Stomach (tissue), 9 donors: Measurements from ENCODE around the gene NR2F1-AS1. TPM values are rescaled to one million over a fixed set of nuclear protein-coding genes. Genes with fewer than 3 reads are reported as not detected.

Experiments used
- DNase-seq, 2 donors: peaks; one replicate each; pipeline versions ENCODE4 v3.0.0 to v3.0.0-alpha.2; 2013 to 2019
- H3K27ac ChIP-seq, 5 donors: fragments of 200-600 bp in 4 of 5; sonication (generic) in 4 of 5; one replicate each; pipeline ENCODE4 v1.5.1; 2013 to 2019; ENCODE audit warnings: mild to moderate bottlenecking in 1 of 5, moderate library complexity in 1 of 5
- H3K27me3 ChIP-seq, 3 donors: fragments of 200-600 bp; sonication (generic); one replicate each; pipeline ENCODE4 v1.5.1; 2017 to 2019; ENCODE audit warnings: mixed run types in 1 of 3
- H3K36me3 ChIP-seq, 4 donors: fragments of 200-600 bp; sonication (generic); 1 replicate in 3 of 4; 2 replicates in 1 of 4; pipeline ENCODE4 v1.5.1; 2016 to 2019
- H3K4me1 ChIP-seq, 4 donors: fragments of 200-600 bp; sonication (generic); one replicate each; pipeline ENCODE4 v1.5.1; 2016 to 2019
- H3K4me3 ChIP-seq, 4 donors: fragments of 200-600 bp; sonication (generic) in 3 of 4; one replicate each; pipeline ENCODE4 v1.5.1; 2016 to 2019; ENCODE audit warnings: mild to moderate bottlenecking in 1 of 4
- H3K9me3 ChIP-seq, 4 donors: fragments of 200-600 bp; sonication (generic); one replicate each; pipeline ENCODE4 v1.5.1; 2016 to 2019
- EP300 ChIP-seq: sonication (generic); formaldehyde crosslinking; IDR thresholded peaks from one replicate; pipeline ENCODE4 v1.6.1; 2017; ENCODE audit warnings: antibody characterized with exemption
- POLR2A ChIP-seq, 4 donors: fragments of 450-650 bp; IDR thresholded peaks; one replicate each; pipeline ENCODE4 v1.6.1; 2016; ENCODE audit warnings: antibody characterized with exemption in 4 of 4, control low read depth in 2 of 4, mild to moderate bottlenecking in 1 of 4, moderate library complexity in 1 of 4
- POLR2AphosphoS5 ChIP-seq, 3 donors: sonication (generic); formaldehyde crosslinking; IDR thresholded peaks; one replicate each; pipeline ENCODE4 v1.6.1; 2016; ENCODE audit warnings: antibody characterized with exemption in 3 of 3
- WGBS, 5 donors: extraction: QIAGEN DNeasy Blood & Tissue Kit in 3 of 5; methylation state at CpG; one replicate each; pipeline versions ENCODE4 v1.1.5 to v1.1.7; 2013 to 2018; 5-methylcytosine and 5-hydroxymethylcytosine counted together
- intact Hi-C: fragments of 100-400 bp; cut with DNase I; formaldehyde crosslinking; loops from one replicate; pipeline ENCODE4 v1.15.1; 2023; ENCODE audit warnings: low total_unique reads
- polyA plus RNA-seq, 3 donors: library from polyadenylated mRNA; stranded (reverse); fragments of 200-250 nt; gene quantifications; one replicate each; pipeline ENCODE4 v1.2.3, GENCODE V29; 2013
- total RNA-seq, 5 donors: library from RNA; depleted of rRNA; stranded (reverse); fragments of >200 nt; gene quantifications; one replicate each; pipeline versions ENCODE4 v1.1.0 to v1.2.3, GENCODE V29; 2014 to 2016
- TF ChIP-seq, protein P1 (sequence below), 7 experiments: fragments of 450-650 bp in 4 of 7; fragments of 200-600 bp in 3 of 7; sonication (generic) in 3 of 7; IDR thresholded peaks; one replicate each; pipeline ENCODE4 v1.5.1; 2016 to 2019; ENCODE audit warnings: antibody characterized with exemption in 7 of 7, control low read depth in 2 of 7, mild to moderate bottlenecking in 1 of 7
- donor health status: healthy with polysubstance abuse.
- donor health status: Bipolar disorder and iron deficiency.
- donor health status: healthy.

The NR2F1-AS1 gene
- total and polyA plus RNA-seq, 8 donors = 4.3 to 40.8 (median 14.2) TPM

DNA sequence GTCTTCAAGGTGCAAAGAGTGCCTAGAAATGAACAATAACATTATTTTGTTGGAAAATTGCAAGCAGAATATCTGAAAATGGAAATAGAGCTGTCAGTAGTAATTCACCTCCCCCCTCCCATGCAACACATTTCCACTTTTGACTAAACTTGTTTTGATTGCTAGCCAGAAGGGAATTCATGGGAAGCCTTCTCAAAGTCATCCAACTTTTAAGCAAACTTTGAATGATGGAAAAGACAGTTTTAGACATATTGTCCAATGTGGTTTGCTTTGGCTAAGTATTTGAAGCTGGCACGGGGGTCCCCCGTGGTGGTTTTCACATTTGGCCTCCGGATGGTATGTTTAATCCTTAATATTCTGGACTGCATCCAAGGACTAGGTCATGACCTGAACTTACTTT, 9.5 kb upstream of the NR2F1-AS1 start:
- Histone ChIP-seq H3K27ac (no peak overlapping the region), H3K9me3 (peaks cover 0 to 10% (median 3%) of the 10 kb centered on the region in 4 donors), H3K36me3 (peaks cover 0 to 28% (median 13%) of the 10 kb centered on the region in 4 donors), H3K4me3 (peak overlapping the region in 3 of 4 donors; percentile 59 to 81 (median 64)), H3K27me3 (peaks cover 0 to 85% (median 47%) of the 10 kb centered on the region in 3 donors), H3K4me1 (peaks cover 0 to 45% (median 13%) of the 10 kb centered on the region in 4 donors)
- intact Hi-C loops = no loop called here
- DNase-seq = no peak
- no peak for TF ChIP-seq EP300
- TF ChIP-seq POLR2AphosphoS5 (IDR thresholded peaks at IDR 0.05) = no peak
- no peak for TF ChIP-seq POLR2A (IDR thresholded peaks at IDR 0.05)
- TF ChIP-seq, protein P1, sequence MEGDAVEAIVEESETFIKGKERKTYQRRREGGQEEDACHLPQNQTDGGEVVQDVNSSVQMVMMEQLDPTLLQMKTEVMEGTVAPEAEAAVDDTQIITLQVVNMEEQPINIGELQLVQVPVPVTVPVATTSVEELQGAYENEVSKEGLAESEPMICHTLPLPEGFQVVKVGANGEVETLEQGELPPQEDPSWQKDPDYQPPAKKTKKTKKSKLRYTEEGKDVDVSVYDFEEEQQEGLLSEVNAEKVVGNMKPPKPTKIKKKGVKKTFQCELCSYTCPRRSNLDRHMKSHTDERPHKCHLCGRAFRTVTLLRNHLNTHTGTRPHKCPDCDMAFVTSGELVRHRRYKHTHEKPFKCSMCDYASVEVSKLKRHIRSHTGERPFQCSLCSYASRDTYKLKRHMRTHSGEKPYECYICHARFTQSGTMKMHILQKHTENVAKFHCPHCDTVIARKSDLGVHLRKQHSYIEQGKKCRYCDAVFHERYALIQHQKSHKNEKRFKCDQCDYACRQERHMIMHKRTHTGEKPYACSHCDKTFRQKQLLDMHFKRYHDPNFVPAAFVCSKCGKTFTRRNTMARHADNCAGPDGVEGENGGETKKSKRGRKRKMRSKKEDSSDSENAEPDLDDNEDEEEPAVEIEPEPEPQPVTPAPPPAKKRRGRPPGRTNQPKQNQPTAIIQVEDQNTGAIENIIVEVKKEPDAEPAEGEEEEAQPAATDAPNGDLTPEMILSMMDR (IDR thresholded peaks at IDR 0.05) = no peak
- WGBS, 5 donors = 45 to 65% (median 59%) methylated on average over 3 of the region's 3 CpGs

DNA sequence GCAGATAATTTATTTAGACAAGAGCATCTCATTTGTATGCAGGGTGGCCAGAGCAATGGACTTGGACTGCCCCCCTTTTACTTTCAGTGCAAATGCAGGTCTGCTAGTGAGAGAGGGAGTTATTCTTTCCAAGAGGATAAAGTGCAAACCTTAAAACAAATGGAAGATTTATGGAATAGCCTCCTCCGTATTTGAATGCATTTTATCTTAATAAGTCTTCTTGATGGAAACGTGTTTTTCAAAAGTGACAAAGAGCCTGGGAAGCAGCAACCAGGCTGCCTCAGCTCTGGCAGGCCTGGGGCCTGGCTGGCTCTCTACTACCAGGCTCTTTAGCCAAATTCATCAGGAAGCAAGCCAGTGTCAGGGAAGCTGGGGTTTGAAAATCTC, 8.8 kb upstream of the NR2F1-AS1 start:
- TF ChIP-seq, protein P1 (IDR thresholded peaks at IDR 0.05) = no peak
- TF ChIP-seq POLR2A (IDR thresholded peaks at IDR 0.05) (no peak), POLR2AphosphoS5 (IDR thresholded peaks at IDR 0.05) (no peak), EP300 (no peak)
- H3K36me3 ChIP-seq = peaks cover 0 to 21% (median 10%) of the 10 kb centered on the region in 4 donors
- intact Hi-C loops = no loop called here
- no peak for DNase-seq
- H3K4me1 ChIP-seq = peaks cover 0 to 42% (median 18%) of the 10 kb centered on the region in 4 donors
- H3K27me3 ChIP-seq = peaks cover 0 to 85% (median 45%) of the 10 kb centered on the region in 3 donors
- peak overlapping the region; percentile 52 to 81 (median 62) for H3K4me3 ChIP-seq
- WGBS, 5 donors = 60 to 76% (median 70%) methylated on average over 2 of the region's 2 CpGs
- peaks cover 0 to 10% (median 3%) of the 10 kb centered on the region in 4 donors for H3K9me3 ChIP-seq
- no peak overlapping the region for H3K27ac ChIP-seq

DNA sequence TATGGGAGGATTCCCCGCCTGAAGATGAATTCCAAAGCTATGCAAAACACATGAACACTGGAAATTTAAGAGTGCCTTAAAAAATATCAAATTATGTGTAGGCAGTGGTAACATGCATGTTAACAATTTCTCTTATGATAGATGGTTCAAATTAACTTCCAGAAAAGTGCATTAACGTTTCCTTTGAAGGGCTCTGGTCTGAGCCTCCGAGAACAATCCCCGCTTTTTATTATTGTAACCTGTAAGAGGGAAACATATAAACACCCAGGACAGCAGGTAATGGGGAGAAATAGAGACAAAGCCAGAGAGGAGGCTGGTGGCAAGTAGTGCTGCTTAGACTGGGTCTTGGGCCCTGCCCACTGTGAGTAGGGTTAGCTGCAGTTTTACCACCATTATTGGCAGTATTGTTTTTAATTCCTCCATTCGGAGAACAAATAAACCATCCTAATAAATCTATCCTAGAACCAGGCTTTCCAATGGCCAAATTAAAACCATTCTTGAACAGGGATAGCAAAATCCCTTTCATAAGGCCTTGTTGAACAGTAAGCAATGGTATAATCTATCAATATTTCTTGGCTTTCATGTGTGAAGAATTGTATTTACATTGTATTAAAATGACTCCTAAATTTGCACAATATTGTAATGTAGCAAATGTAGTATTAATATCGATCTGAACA, 8.3 kb upstream of the NR2F1-AS1 start:
- Histone ChIP-seq H3K4me3 (peak overlapping the region; percentile 52 to 81 (median 62)), H3K36me3 (peaks cover 0 to 18% (median 8%) of the 10 kb centered on the region in 4 donors), H3K27me3 (peaks cover 0 to 85% (median 41%) of the 10 kb centered on the region in 3 donors), H3K4me1 (peaks cover 0 to 37% (median 18%) of the 10 kb centered on the region in 4 donors), H3K9me3 (peaks cover 0 to 10% (median 3%) of the 10 kb centered on the region in 4 donors), H3K27ac (peak overlapping the region in 4 of 5 donors; percentile 0 to 63 (median 44))
- TF ChIP-seq EP300 (no peak), POLR2AphosphoS5 (IDR thresholded peaks at IDR 0.05) (no peak), POLR2A (IDR thresholded peaks at IDR 0.05) (no peak)
- TF ChIP-seq, protein P1 (IDR thresholded peaks at IDR 0.05) = no peak
- no peak for DNase-seq
- intact Hi-C loops = no loop called here
- 66 to 85% (median 72%) methylated on average over 6 of the region's 6 CpGs for WGBS, 5 donors

DNA sequence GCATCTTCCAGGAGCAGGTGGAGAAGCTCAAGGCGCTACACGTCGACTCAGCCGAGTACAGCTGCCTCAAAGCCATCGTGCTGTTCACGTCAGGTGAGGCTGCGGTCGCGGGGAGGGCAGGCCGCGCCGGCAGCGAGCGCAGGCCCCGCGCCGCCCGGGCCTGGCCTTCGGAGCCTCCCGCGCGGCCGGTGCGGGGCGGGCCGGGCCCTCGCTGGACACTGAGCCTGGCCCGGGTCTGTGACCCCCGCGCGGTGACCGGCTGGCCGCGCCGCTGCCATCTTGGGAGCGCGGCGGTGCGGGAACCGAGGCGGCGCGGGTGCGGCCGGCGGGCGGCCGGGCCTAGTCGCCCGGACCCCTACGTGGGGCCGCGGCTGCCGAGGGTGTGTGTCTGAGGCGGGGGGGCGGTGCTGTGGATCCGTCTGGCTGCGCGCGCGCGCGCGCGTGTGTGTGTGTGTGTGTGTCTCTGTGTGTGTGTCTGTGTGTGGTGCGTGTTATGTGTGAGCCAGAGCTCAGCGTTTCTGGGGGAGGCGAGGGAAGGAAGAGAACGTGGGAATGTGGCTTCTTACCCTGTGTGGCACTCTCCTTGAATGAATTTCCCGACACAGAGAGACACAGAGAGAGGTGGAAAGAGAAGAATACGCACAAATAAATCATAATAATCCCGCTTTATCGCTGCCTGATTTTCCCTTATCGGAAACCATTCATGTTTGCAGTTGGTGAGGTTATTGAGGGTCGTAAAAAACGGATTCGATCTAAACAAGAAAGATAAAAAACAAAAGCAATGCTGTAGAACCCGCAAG, 7.5 kb upstream of the NR2F1-AS1 start:
- peak in 1 of 2 donors; percentile 21 for DNase-seq
- Histone ChIP-seq H3K36me3 (peaks cover 0 to 14% (median 5%) of the 10 kb centered on the region in 4 donors), H3K4me3 (peak overlapping the region; percentile 52 to 81 (median 62)), H3K27ac (peak overlapping the region in 4 of 5 donors; percentile 46 to 63 (median 52)), H3K9me3 (peaks cover 0 to 10% (median 3%) of the 10 kb centered on the region in 4 donors), H3K27me3 (peaks cover 0 to 89% (median 42%) of the 10 kb centered on the region in 3 donors), H3K4me1 (peaks cover 3 to 40% (median 19%) of the 10 kb centered on the region in 4 donors)
- intact Hi-C loops = no loop called here
- TF ChIP-seq POLR2A (IDR thresholded peaks at IDR 0.05) (no peak), EP300 (no peak), POLR2AphosphoS5 (IDR thresholded peaks at IDR 0.05) (no peak)
- TF ChIP-seq, protein P1 (IDR thresholded peaks at IDR 0.05) = no peak
- 29 to 47% (median 38%) methylated on average over 43 to 78 of the region's 78 CpGs for WGBS, 5 donors
